GM23338 (cell line): Measurements from ENCODE around the gene COL16A1. TPM values are rescaled to one million over a fixed set of nuclear protein-coding genes. Genes with fewer than 3 reads are reported as not detected.

Source experiments
- ATAC-seq: fragments of 200-7000 bp; cut with Tn5 transposase; 3 replicates; pipeline ENCODE4 v1.9.1; 2020
- DNase-seq: peaks from one replicate; pipeline ENCODE4 v3.0.0-alpha.2; 2015; ENCODE audit warnings: low spot score
- H2AFZ ChIP-seq: fragments of 200-600 bp; sonication (generic); 2 replicates; pipeline ENCODE4 v1.8.0; 2016; ENCODE audit warnings: antibody characterized with exemption, mild to moderate bottlenecking, moderate library complexity
- H3F3A ChIP-seq: fragments of 200-600 bp; sonication (generic); replicated peaks from 2 replicates; pipeline ENCODE4 v1.8.0; 2017; ENCODE audit warnings: antibody characterized with exemption, mixed run types, low read depth
- H3K27ac ChIP-seq: fragments of 200-600 bp; sonication (generic); 2 replicates; pipeline ENCODE4 v1.6.1; 2016; ENCODE audit warnings: low read depth
- H3K27me3 ChIP-seq: fragments of 200-600 bp; sonication (generic); 2 replicates; pipeline ENCODE4 v1.8.0; 2016; ENCODE audit warnings: mild to moderate bottlenecking, mixed run types, moderate library complexity; ENCODE audit not compliant: insufficient read depth
- H3K36me3 ChIP-seq: fragments of 200-600 bp; sonication (generic); 2 replicates; pipeline ENCODE4 v1.8.0; 2016; ENCODE audit warnings: mild to moderate bottlenecking; ENCODE audit not compliant: insufficient read depth
- H3K4me1 ChIP-seq: fragments of 200-600 bp; sonication (generic); 2 replicates; pipeline ENCODE4 v1.8.0; 2016; ENCODE audit warnings: mild to moderate bottlenecking, moderate library complexity; ENCODE audit not compliant: insufficient read depth
- H3K4me2 ChIP-seq: fragments of 200-600 bp; sonication (generic); 2 replicates; pipeline ENCODE4 v1.7.1; 2017; ENCODE audit warnings: mixed run types
- H3K4me3 ChIP-seq: fragments of 200-600 bp; sonication (generic); 2 replicates; pipeline ENCODE4 v1.6.1; 2016; ENCODE audit warnings: mixed run types
- H3K79me2 ChIP-seq: fragments of 200-600 bp; sonication (generic); replicated peaks from 2 replicates; pipeline ENCODE4 v1.8.0; 2017; ENCODE audit warnings: mild to moderate bottlenecking; ENCODE audit not compliant: insufficient read depth
- H3K9me2 ChIP-seq: fragments of 200-600 bp; sonication (generic); 2 replicates; pipeline ENCODE4 v1.8.0; 2017; ENCODE audit not compliant: insufficient read depth
- H4K20me1 ChIP-seq: fragments of 200-600 bp; sonication (generic); replicated peaks from 2 replicates; pipeline ENCODE4 v1.8.0; 2017; ENCODE audit warnings: mild to moderate bottlenecking; ENCODE audit not compliant: insufficient read depth
- H3K27ac Mint-ChIP-seq: 2 replicates; pipeline ENCODE4 v1.8.0; 2020; ENCODE audit warnings: inconsistent platforms, mild to moderate bottlenecking, moderate library complexity, mixed read lengths
- H3K27me3 Mint-ChIP-seq: 3 replicates; pipeline ENCODE4 v1.8.0; 2022; ENCODE audit warnings: low read depth, mild to moderate bottlenecking, moderate library complexity, mixed read lengths, inconsistent platforms; ENCODE audit not compliant: insufficient read depth, poor library complexity
- H3K36me3 Mint-ChIP-seq: 3 replicates; pipeline ENCODE4 v1.8.0; 2021; ENCODE audit warnings: low read depth, mild to moderate bottlenecking, inconsistent platforms, moderate library complexity, mixed read lengths
- H3K4me1 Mint-ChIP-seq: 3 replicates; pipeline ENCODE4 v1.8.0; 2020; ENCODE audit warnings: mild to moderate bottlenecking, inconsistent platforms, mixed read lengths
- H3K4me3 Mint-ChIP-seq: 3 replicates; pipeline ENCODE4 v1.8.0; 2021; ENCODE audit warnings: moderate library complexity, mild to moderate bottlenecking, inconsistent platforms, mixed read lengths
- H3K9me3 Mint-ChIP-seq: 3 replicates; pipeline ENCODE4 v1.8.0; 2020; ENCODE audit warnings: moderate library complexity, mild to moderate bottlenecking, inconsistent platforms, mixed read lengths
- CREB1 ChIP-seq: fragments of 250-450 bp; sonication (Bioruptor Pico); IDR thresholded peaks from 2 replicates; pipeline ENCODE4 v1.5.0; 2020; ENCODE audit warnings: low read depth, mild to moderate bottlenecking, moderate library complexity
- EZH2 ChIP-seq: fragments of 200-600 bp; sonication (generic); IDR thresholded peaks from one replicate; pipeline ENCODE4 v1.8.0; 2017; ENCODE audit warnings: antibody characterized with exemption, mild to moderate bottlenecking, low read depth; ENCODE audit not compliant: unreplicated experiment
- JUNB ChIP-seq: IDR thresholded peaks from one replicate; pipeline ENCODE4 v1.6.1; 2016; ENCODE audit warnings: antibody characterized with exemption; ENCODE audit not compliant: unreplicated experiment
- NANOG ChIP-seq: IDR thresholded peaks from 2 replicates; pipeline ENCODE4 v1.6.1; 2016; ENCODE audit warnings: antibody characterized with exemption, borderline replicate concordance
- POLR2AphosphoS5 ChIP-seq: IDR thresholded peaks from 2 replicates; pipeline ENCODE4 v1.6.1; 2016; ENCODE audit warnings: antibody characterized with exemption, low read depth
- STAT1 ChIP-seq: IDR thresholded peaks from one replicate; pipeline ENCODE4 v1.6.1; 2016; ENCODE audit warnings: antibody characterized with exemption; ENCODE audit not compliant: unreplicated experiment
- ZNF114 ChIP-seq: fragments of 250-450 bp; sonication (Bioruptor Pico); IDR thresholded peaks from 2 replicates; pipeline ENCODE4 v1.5.0; 2020; ENCODE audit warnings: mild to moderate bottlenecking, moderate library complexity
- ZNF331 ChIP-seq: fragments of 250-450 bp; sonication (Bioruptor Pico); IDR thresholded peaks from 2 replicates; pipeline ENCODE4 v1.5.0; 2020; ENCODE audit warnings: low read depth, mild to moderate bottlenecking, moderate library complexity
- polyA plus RNA-seq: library from polyadenylated mRNA; unstranded; fragments of >200 nt; fragmentation: Nextera tagmentation; extraction: Ambion mirVana; gene quantifications from 2 replicates; pipeline ENCODE4 v1.2.1, GENCODE V29; 2016
- total RNA-seq: library from RNA; depleted of rRNA; stranded (reverse); fragments of >200 nt; shearing (Covaris generic); gene quantifications from 2 replicates; pipeline ENCODE4 v1.2.3, GENCODE V29; 2014
- TF ChIP-seq, protein P1 (sequence below): fragments of 250-450 bp; sonication (Bioruptor Pico); IDR thresholded peaks from 2 replicates; pipeline ENCODE4 v1.5.0; 2020; ENCODE audit warnings: mild to moderate bottlenecking, moderate library complexity
- TF ChIP-seq, protein P2 (sequence below): IDR thresholded peaks from 2 replicates; pipeline ENCODE4 v1.6.1; 2016; ENCODE audit warnings: antibody characterized with exemption
- TF ChIP-seq, protein P3 (sequence below): IDR thresholded peaks from one replicate; pipeline ENCODE4 v1.6.1; 2018; ENCODE audit warnings: antibody characterized with exemption; ENCODE audit not compliant: unreplicated experiment

Gene COL16A1
- total and polyA plus RNA-seq, 2 experiments from 2014 or later, result 4.2 to 13.2 TPM

DNA sequence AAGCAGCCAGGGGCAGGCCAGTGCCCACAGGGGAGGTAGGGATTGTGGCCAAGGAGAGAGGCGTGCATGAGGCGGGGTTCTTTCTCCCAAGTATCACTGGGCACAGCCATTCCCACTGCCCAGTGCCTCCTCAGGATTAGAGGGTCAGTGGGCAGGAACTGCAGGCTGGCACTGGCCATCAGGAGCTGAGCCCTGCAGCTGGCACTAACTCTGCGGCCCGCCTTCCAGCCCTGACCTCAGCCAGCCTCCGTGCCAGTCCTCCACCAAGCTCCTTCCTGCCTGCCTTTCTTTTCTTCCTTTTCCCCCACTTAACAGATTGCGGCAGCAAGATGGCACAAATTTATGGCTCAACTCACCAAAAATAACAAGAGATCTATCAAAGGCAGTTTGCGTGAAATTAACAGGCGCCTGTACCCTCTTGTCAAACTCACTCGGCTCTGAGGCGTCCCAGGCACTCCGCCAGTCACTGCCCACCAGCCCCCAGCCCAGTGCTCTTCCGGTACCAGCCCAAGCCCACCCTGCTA, 49.2 kb upstream of the COL16A1 start (continued):
- no peak for TF ChIP-seq STAT1

DNA sequence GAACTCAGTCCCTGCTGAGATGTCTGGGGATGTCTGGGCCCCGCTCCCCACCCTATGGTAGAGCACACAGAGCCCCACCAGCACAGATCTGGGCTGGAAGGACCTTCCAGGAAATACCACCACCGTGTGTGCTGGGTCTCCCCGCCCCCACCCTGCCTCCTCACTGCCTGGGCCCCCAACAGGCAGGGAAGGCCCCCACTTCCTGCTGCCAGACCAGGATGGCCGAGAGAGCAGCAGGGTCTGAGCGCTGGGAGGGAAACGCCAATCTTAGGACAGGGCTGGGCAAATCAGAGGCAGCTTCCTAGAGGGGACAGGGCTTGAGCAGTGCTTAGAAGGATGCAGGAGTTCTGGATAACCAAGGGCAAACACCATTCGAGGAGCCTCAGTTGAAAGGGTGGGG, 48.4 kb upstream of the COL16A1 start:
- H3K27ac Mint-ChIP-seq, result no peak overlapping the region
- H3K27ac ChIP-seq, result no peak overlapping the region
- ATAC-seq, result peak; percentile 49

More for the DNA sequence above, 48.4 kb upstream of the COL16A1 start:
- H3K4me1 Mint-ChIP-seq, result peaks cover 44% of the 10 kb centered on the region
- Histone ChIP-seq H3K9me2 (no peaks in the 10 kb centered on the region), H2AFZ (no peak overlapping the region), H3F3A (peaks cover 4% of the 10 kb centered on the region; the same call in 1 of the 2 replicates), H3K79me2 (0 out of 2 replicates have a peak, but pooled peaks cover 2% of the 10 kb centered on the region), H4K20me1 (no peaks in the 10 kb centered on the region), H3K4me1 (peaks cover 15% of the 10 kb centered on the region), H3K36me3 (no peaks in the 10 kb centered on the region), H3K4me3 (peak overlapping the region; percentile 28; the same call in 1 of the 2 replicates), H3K4me2 (peak overlapping the region; percentile 54; the same call in 1 of the 2 replicates), H3K27me3 (no peaks in the 10 kb centered on the region)
- no peak for TF ChIP-seq EZH2
- TF ChIP-seq, protein P1, sequence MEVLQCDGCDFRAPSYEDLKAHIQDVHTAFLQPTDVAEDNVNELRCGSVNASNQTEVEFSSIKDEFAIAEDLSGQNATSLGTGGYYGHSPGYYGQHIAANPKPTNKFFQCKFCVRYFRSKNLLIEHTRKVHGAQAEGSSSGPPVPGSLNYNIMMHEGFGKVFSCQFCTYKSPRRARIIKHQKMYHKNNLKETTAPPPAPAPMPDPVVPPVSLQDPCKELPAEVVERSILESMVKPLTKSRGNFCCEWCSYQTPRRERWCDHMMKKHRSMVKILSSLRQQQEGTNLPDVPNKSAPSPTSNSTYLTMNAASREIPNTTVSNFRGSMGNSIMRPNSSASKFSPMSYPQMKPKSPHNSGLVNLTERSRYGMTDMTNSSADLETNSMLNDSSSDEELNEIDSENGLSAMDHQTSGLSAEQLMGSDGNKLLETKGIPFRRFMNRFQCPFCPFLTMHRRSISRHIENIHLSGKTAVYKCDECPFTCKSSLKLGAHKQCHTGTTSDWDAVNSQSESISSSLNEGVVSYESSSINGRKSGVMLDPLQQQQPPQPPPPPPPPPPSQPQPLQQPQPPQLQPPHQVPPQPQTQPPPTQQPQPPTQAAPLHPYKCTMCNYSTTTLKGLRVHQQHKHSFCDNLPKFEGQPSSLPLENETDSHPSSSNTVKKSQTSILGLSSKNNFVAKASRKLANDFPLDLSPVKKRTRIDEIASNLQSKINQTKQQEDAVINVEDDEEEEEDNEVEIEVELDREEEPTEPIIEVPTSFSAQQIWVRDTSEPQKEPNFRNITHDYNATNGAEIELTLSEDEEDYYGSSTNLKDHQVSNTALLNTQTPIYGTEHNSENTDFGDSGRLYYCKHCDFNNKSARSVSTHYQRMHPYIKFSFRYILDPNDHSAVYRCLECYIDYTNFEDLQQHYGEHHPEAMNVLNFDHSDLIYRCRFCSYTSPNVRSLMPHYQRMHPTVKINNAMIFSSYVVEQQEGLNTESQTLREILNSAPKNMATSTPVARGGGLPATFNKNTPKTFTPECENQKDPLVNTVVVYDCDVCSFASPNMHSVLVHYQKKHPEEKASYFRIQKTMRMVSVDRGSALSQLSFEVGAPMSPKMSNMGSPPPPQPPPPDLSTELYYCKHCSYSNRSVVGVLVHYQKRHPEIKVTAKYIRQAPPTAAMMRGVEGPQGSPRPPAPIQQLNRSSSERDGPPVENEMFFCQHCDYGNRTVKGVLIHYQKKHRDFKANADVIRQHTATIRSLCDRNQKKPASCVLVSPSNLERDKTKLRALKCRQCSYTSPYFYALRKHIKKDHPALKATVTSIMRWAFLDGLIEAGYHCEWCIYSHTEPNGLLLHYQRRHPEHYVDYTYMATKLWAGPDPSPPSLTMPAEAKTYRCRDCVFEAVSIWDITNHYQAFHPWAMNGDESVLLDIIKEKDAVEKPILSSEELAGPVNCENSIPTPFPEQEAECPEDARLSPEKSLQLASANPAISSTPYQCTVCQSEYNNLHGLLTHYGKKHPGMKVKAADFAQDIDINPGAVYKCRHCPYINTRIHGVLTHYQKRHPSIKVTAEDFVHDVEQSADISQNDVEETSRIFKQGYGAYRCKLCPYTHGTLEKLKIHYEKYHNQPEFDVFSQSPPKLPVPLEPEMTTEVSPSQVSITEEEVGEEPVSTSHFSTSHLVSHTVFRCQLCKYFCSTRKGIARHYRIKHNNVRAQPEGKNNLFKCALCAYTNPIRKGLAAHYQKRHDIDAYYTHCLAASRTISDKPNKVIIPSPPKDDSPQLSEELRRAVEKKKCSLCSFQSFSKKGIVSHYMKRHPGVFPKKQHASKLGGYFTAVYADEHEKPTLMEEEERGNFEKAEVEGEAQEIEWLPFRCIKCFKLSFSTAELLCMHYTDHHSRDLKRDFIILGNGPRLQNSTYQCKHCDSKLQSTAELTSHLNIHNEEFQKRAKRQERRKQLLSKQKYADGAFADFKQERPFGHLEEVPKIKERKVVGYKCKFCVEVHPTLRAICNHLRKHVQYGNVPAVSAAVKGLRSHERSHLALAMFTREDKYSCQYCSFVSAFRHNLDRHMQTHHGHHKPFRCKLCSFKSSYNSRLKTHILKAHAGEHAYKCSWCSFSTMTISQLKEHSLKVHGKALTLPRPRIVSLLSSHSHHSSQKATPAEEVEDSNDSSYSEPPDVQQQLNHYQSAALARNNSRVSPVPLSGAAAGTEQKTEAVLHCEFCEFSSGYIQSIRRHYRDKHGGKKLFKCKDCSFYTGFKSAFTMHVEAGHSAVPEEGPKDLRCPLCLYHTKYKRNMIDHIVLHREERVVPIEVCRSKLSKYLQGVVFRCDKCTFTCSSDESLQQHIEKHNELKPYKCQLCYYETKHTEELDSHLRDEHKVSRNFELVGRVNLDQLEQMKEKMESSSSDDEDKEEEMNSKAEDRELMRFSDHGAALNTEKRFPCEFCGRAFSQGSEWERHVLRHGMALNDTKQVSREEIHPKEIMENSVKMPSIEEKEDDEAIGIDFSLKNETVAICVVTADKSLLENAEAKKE (CRISPR knock-in tag), result no peak
- TF ChIP-seq, protein P2, sequence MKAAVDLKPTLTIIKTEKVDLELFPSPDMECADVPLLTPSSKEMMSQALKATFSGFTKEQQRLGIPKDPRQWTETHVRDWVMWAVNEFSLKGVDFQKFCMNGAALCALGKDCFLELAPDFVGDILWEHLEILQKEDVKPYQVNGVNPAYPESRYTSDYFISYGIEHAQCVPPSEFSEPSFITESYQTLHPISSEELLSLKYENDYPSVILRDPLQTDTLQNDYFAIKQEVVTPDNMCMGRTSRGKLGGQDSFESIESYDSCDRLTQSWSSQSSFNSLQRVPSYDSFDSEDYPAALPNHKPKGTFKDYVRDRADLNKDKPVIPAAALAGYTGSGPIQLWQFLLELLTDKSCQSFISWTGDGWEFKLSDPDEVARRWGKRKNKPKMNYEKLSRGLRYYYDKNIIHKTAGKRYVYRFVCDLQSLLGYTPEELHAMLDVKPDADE, result no peak; the same call in 1 of the 2 replicates
- TF ChIP-seq CREB1 (CRISPR knock-in tag), result no peak
- TF ChIP-seq JUNB, result no peak
- TF ChIP-seq ZNF331 (CRISPR knock-in tag), result no peak
- no peak for TF ChIP-seq ZNF114 (CRISPR knock-in tag)
- TF ChIP-seq STAT1, result no peak
- TF ChIP-seq, protein P3, sequence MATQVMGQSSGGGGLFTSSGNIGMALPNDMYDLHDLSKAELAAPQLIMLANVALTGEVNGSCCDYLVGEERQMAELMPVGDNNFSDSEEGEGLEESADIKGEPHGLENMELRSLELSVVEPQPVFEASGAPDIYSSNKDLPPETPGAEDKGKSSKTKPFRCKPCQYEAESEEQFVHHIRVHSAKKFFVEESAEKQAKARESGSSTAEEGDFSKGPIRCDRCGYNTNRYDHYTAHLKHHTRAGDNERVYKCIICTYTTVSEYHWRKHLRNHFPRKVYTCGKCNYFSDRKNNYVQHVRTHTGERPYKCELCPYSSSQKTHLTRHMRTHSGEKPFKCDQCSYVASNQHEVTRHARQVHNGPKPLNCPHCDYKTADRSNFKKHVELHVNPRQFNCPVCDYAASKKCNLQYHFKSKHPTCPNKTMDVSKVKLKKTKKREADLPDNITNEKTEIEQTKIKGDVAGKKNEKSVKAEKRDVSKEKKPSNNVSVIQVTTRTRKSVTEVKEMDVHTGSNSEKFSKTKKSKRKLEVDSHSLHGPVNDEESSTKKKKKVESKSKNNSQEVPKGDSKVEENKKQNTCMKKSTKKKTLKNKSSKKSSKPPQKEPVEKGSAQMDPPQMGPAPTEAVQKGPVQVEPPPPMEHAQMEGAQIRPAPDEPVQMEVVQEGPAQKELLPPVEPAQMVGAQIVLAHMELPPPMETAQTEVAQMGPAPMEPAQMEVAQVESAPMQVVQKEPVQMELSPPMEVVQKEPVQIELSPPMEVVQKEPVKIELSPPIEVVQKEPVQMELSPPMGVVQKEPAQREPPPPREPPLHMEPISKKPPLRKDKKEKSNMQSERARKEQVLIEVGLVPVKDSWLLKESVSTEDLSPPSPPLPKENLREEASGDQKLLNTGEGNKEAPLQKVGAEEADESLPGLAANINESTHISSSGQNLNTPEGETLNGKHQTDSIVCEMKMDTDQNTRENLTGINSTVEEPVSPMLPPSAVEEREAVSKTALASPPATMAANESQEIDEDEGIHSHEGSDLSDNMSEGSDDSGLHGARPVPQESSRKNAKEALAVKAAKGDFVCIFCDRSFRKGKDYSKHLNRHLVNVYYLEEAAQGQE, result no peak
- TF ChIP-seq POLR2AphosphoS5, result no peak
- no peak for TF ChIP-seq NANOG
- peak; percentile 55 for DNase-seq
- no peak overlapping the region for H3K4me3 Mint-ChIP-seq
- H3K36me3 Mint-ChIP-seq, result no peaks in the 10 kb centered on the region; the same call in 2 of the 3 replicates
- H3K27me3 Mint-ChIP-seq, result peaks cover 10% of the 10 kb centered on the region
- H3K9me3 Mint-ChIP-seq, result no peaks in the 10 kb centered on the region; the same call in 2 of the 3 replicates
